Effector CD8-positive, alpha-beta T cell (primary cell): ENCODE data around the gene CBX7.

ENCODE experiments used
- DNase-seq: peaks from one replicate; lab custom pipeline; 2025; lab: John Stamatoyannopoulos, UW

CBX7 gene

GRCh38 chr22:39147335-39148025, 5.0 kb downstream of the CBX7 start:
- no peak for DNase-seq

DNA sequence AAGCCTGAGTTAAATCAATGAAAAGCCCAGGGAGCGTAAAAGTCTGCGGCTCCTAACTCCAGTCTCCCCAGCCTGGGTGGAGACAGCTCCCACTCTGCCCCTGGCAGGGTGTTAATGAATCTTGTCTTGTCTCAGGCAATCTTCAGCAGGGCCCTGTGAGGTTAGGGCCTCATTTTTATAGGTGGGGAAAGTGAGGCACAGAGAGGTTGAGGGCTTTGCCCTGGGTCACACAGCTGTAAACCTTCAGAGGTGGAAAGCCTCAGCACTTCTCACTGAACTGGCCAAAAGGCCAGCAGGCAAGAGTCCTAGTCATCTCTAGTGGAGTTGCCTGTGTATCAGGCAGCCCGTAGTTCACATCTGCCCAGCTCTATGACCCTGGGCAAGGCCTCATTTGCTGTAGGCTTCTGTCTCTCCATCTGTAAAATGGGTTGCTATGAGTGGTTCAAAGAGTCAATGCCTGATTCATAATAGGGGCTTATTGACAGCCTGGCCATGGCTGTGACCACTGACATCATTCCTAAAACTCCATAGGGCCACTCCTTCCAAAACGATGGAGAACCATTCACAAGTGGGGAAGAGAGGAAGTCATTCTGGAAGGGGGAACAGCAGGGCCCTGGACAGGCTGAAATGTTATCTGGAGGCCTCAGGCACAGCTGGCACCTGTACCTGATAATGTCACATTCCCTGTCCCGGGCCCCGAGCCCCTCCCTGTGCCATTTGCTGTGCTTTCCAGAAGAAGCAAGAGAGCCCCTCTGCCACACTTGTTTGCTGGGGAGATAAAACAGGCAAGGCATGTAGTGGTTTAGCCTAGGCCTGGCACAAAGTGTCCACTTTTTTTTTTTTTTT, 6.0 kb downstream of the CBX7 start:
- no peak for DNase-seq

DNA sequence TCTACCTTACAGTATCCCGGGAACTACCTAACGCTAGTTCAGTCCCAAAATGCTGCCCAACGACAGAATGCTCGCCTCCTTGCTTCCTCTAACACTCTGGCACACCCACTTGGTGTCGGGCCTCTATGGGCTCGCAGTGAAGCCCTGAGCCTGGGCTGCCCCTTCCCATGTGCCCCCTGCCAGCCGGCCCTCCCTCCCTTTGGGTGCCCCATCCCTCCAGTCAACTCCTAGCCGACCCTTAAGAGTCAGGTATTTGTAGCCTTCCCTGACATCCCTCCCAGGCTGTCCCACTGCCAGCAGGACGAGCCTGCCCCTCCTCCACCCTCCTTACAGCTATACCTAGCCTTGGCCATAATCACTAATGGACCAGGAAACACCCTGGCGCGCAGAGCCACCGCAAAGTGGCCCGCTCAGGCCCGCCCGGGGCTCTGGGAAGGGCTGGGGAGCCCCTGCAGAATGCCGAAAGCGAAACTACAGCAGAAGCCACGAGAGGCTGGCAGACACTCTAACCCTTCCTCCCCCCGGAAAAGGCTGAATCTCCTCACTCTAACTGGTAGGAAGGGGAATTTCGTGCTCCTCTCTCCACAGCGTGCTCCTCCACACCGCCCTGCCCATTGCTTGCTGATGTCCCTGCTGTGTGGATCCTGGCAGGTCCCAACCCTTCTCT, 8.2 kb downstream of the CBX7 start:
- DNase-seq, result peak; percentile 41

DNA sequence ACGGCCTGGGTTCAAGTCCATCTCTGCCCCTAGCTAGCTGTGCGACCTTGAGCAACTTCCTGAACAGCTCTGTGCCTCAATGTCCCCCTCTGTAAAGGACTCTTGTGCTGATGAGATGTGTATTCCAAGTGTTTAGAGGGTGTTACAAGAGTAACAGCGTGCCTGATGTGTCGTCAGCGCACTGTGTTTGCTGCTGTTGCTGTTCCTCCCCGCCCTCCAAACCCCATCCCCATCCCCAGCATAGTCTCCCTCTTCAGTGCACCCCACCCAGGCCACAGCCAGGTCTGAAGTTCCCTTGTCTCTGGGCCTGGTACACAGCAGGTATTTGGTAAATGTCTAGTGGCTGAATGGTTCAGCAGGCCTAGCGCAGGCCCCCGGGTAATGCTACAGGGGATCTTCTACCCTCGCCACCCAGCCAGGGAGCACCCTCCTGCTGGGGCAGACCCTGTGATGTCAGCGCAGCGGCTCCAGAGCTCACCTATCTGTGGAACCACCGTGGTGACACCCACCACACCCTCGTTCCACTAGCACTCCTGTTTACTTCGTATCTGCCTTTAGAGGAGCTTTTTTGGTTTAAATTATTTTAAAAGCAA, 10.3 kb downstream of the CBX7 start:
- no peak for DNase-seq

GRCh38 chr22:39139933-39140332, 12.5 kb downstream of the CBX7 start:
- no peak for DNase-seq

DNA sequence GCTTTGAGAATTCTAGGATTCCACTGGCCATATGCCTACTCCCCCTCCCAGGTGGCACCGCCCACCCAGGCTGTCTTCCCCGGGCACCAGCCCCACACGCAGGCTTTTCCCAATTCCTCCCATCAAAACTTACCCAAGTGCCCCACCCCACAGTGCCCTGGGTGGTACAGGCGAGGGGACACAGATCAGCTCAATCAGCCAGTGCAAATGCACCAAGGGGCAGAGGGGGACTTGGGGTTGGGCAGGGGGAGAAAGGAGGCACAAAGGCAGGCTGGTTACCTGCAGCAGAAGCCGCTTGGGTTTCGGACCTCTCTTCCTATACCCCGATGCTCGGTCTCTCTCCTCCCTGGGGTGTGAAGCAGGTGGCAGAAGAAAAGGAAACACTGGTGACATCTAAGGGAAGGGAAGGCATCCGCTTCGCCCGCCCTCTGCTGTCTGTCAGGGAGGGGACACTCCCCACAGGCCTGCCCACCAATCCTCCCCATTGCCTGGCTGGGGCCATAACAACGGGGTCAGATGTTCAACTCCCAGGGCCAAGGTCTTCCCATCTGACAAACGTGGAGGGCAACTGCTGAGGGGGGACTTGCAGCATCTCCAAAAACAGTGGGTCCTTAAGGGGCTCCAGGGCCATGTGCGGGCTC, 14.0 kb downstream of the CBX7 start:
- no peak for DNase-seq

GRCh38 chr22:39136317-39136716, 16.2 kb downstream of the CBX7 start:
- no peak for DNase-seq

DNA sequence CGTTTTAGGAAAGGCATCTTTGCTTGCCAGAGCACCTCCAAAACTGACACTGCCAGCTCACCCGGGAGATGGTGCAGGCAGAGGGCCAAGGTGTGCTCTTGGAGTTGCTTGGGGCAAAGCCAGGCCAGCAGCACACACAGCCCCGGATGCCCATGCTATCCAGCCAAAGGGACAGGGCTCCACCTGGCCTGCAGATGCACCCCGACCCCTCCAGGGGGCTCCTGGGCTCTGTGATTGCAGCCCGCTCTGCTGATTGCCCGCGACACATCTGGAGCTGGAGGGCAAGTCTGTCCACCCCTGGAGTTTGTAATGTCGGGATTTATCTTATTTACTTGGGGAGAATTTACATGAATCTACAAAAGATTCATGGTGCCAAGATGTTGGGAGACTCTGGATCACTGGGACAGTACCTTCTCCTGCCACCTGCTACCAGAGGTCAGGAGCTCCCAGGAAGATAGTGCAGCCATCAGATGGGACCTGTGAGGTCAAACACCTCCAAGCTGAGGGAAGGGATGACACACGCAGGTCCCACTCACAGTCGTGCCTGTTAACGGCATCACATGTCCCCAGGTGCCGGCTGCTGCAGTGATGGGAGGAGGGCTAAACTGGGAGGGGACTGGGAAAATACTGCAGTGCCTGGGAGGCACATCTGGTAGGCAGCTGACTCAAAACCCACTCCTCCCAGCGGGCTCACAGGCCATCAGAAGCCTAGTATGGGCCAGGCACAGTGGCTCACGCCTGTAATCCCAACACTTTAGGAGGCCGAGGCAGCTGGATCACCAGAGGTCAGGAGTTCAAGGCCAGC, 17.2 kb downstream of the CBX7 start:
- peak; percentile 10 for DNase-seq

DNA sequence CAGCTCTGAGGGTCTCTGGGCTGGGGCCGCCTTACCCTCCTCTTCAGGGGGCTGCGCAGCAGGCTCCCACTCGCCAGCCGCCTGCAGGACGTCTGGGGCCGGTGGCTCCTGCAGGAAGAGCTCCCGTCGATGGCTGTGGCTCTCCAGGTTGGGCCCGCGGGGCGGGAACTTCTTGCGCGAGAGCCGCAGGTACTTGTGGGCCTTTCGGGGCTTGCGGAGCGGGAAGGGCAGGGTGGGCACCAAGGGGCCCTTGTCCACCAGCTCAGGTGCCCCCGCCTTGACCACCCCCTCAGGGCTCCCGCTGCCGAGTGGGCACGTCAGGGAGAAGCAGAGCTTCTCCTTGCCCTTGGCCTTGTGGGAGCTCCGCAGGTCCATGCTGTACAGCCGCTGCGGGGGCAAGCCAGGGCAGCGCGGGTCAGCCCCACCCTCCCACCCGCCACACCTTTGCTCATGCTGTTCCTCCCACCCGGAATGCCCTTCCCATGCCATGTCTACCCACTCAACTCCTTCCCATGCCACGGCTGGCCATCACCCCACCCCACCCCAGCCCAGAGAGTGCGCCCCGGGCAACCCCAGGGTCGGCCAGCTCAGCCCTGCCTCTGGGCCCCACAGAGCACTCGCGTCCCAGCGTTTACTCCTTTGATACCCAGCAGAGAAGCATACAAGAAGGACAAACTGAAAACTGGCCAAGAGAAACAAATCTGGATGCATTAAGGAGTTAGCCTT, 18.0 kb downstream of the CBX7 start:
- DNase-seq, result no peak

DNA sequence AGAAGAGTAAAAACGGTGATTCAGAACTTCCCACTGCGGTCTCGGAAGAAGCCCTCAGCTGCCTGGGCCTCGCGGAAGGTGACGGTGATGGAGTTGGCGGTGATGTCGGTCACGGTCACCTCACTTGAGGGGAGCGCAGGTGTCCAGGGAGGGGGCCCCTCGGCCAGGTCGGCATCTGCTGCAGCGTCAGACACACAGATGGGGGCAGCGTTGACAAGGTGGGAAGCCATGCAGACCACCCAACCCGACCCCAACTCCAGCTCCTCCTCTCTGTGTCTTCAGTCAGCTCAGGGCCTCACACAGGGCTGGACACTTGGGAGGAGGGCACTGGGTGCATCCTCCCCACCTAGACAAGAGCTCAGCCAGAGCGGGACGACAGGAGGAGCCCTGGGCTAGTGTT, 18.6 kb downstream of the CBX7 start:
- DNase-seq, result no peak

DNA sequence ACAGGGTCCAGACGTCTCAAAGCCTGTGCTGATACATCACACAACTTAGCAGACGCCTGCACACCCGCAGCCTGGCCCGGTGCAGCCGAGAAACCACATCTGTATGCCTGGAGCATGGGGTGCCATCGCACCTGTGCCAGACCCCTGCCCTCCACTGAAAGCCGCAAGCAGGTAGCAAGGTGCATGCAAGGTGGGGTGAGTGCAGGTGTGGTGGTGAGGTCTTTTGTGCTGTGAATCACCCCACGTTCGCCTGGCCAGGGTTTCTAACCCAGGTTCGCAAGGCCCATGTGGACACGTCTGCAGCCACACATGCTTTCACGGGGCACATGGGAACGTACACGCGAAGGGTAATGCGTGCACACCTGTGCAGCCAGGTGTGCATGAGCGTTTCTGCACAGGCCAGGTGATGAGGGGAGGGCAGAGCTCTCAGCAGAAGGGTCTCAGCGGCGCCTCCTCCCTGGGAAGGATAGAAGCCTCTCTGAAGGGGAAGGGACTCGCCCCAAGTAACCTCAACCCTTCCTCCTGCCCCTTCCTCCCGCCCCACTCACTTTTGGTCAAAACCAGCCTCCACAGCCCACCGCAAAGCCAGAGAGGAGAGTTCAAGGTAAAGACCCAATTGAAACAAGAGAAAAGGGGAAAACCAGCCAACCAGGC, 19.5 kb downstream of the CBX7 start:
- no peak for DNase-seq

DNA sequence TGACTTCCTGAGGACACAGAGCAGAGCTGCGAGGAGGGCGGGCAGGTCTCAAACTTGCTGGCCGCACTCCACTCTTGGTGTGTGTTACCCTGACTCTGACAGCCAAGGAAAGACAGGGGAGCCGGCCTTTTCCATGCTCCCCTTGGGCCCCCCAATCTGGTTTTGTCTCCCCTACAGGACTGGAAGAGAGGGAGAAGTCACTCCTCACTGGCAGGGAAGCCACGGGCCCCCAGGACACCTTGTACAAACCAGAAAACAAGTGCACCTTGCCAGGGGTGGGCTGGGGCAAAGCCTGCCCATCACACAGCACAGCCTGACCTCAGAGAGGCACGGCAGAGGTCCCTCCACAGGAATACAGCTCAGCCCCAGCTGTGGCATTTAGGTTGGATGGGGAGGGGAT, 20.2 kb downstream of the CBX7 start:
- DNase-seq, result no peak

DNA sequence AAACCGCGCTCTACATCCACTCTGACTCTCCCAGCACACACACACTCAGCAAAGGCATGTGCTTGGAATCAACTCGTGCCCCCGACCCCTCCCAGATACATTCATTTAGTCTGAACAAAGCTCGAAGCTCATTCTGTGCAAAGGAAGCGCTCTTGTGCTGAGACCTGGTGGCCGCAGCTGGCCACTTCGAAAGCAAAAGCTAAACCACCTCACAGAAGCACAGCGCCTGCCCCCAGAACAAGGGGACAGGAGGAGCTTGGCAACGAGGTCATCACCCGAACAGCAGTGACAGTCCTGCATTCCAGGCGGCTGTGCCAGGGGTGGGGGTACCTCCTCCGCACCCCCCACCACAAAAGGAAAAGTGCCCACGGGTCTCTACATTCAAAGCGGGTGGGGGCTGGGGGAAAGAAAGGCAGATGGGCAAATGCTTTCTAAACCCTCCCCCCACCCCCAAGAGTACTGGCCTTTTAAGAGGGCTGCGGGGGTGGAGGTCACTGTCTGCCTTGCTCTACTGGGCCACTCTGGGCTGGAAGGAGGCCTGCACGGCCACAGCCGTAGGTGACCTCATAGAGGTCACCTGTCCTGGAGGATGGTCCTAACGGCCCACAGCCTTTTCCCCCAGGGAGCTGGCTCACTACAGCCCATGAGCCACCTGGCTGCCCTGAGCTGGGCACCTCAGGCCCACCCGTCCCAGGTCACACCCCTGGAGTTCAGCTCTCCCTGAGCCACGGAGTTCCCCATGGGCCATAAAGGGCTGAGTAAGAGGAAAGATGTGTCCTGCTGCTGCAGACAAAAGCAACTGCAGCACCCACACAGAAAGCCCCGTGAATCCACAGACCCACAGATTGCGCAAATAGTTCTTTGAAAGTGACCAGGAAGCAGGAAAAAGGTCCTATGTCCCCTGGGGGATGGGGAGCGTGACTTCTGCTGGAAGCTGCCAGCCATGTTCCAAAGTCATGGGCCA, 21.3 kb downstream of the CBX7 start:
- DNase-seq, result no peak

- no peak for DNase-seq
Measured at GRCh38 chr22:39130152-39130704, 22.3 kb downstream of the CBX7 start.

DNA sequence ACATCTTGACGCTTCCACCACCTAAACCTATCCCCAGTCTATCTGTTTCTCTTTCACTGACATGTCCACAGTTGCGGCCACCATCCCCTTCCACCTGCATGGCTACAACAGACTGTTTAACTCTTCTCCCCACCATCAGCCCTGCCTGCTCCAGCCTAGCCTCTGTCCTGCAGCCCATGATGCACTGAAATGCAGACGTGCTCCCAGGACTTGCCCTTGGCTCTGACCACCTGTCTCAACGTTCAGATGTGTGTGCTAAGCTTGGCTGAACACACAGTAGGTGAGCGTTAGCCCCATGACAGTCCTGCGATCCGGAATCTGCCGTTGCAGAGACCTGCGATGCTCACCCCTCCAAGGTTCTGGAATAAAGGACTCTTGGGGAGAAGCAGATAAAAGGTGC, 22.7 kb downstream of the CBX7 start:
- DNase-seq, result no peak

GRCh38 chr22:39129081-39129480, 23.4 kb downstream of the CBX7 start:
- DNase-seq, result no peak

DNA sequence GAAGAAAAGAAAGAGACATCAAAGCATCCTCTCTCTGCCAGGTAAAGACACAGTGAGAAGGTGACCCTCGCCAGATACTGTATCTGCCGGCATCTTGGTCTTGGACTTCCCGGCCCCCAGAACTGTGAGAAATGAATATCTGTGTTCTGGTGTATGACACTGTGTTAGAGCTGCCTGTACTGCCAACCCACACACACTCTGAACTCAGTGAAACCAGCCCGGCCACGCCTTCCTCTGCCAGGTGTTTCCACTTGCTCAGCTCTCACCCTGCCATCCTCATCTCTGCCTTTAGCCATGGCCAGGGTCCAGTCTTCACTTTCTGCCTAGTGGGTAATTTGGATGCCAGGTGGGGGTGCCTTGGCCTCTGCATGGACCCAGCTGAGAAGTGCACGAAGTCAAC, 24.0 kb downstream of the CBX7 start:
- DNase-seq, result no peak

DNA sequence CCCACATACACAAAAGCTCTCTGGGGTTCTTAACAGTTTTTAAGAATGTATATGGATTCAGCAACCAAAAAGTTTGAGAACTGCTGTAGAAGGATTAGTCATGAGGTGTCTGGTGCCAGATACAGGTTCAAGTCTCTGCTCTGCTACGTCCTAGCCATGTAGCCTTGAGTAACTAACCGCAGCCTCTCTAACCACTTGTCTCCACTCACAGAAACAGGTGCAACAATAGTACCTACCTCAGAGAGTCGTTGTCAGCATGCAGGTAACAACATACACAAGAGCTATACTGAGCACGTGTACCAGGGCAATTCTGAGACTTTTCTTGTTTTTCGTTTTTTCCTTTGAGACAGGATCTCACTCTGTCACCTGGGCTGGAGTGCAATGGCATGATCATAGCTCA, 26.9 kb downstream of the CBX7 start:
- DNase-seq, result no peak
